ENCODE measurements around the gene C5orf46. TPM values are rescaled to one million over a fixed set of nuclear protein-coding genes. Genes with fewer than 3 reads are reported as not detected.

C5orf46 gene
- total RNA-seq = 0.18 and 22.4 TPM in 2 replicates

GRCh38 chr5:147906326-147907095 is at the start of gene C5orf46:
Gene C5orf46 (minus strand): TSS chr5:147906538. CDS start chr5:147906501, 37 bp downstream.

GRCh38 chr5:147878066-147878759 is 28.1 kb downstream of the C5orf46 start, which contains the start of gene SCGB3A2:
Gene SCGB3A2 (plus strand): TSS chr5:147878711. CDS start chr5:147878804, 93 bp downstream.

Other genes with a start within 250 kb of the C5orf46 start
- gene JAKMIP2, start 123.8 kb downstream of the C5orf46 start, total RNA-seq = 0.09 TPM in 1 of 2 replicates, not detected in the other
- gene SPINK1, start 74.9 kb downstream of the C5orf46 start, total RNA-seq = 0.09 TPM in 1 of 2 replicates, not detected in the other
- gene SCGB3A2, start 27.8 kb downstream of the C5orf46 start, total RNA-seq = not detected in 2 replicates
- gene SPINK5, start 157.4 kb upstream of the C5orf46 start, total RNA-seq = 0.09 TPM in 1 of 2 replicates, not detected in the other

Data from endothelial cell of coronary artery (primary cell).